K562 (cell line): ENCODE measurements around the gene MPDU1. TPM values are rescaled to one million over a fixed set of nuclear protein-coding genes. Genes with fewer than 3 reads are reported as not detected.

Source experiments
- ATF1 ChIP-seq, 2 experiments: fragments of 450-650 bp in 1 of 2; IDR thresholded peaks; 2 replicates each; pipeline ENCODE4 v1.6.1; 2016; ENCODE audit warnings: missing compliant biosample characterization in 1 of 2, missing genetic modification characterization in 1 of 2
- TOE1 ChIP-seq, 2 experiments: fragments of 450-650 bp in 1 of 2; sonication (generic) in 1 of 2; formaldehyde crosslinking in 1 of 2; IDR thresholded peaks; 2 replicates each; pipeline versions ENCODE4 v1.7.1 to v1.8.0; 2016 to 2022; ENCODE audit warnings: borderline replicate concordance in 2 of 2, mild to moderate bottlenecking in 2 of 2, antibody characterized with exemption in 1 of 2, inconsistent platforms in 1 of 2, low read depth in 1 of 2, missing genetic modification reagents in 1 of 2, moderate library complexity in 1 of 2
- polyA plus RNA-seq, 8 experiments: library from polyadenylated mRNA; depleted of rRNA in 4 of 8; stranded (reverse) in 5 of 8; unstranded in 3 of 8; fragments of >200 nt; fragmentation: Nextera tagmentation in 2 of 8; fragmentation: Illumina TruSeq in 1 of 8; extraction: Ambion mirVana in 2 of 8; extraction: Trizol in 1 of 8; gene quantifications; 2 replicates each; pipeline versions ENCODE4 v1.2.1 to v1.2.3, GENCODE V29; 2011 to 2014; ENCODE audit warnings: inconsistent platforms in 1 of 8, missing spikeins in 1 of 8
- total RNA-seq, 7 experiments: library from RNA; depleted of rRNA in 6 of 7; stranded (reverse); fragments of >200 nt in 6 of 7; fragmentation: Illumina TruSeq in 2 of 7; extraction: Trizol in 2 of 7; gene quantifications; 2 replicates each; pipeline versions ENCODE4 v1.2.1 to v1.2.3, GENCODE V29; 2011 to 2021; ENCODE audit warnings: low replicate concordance in 1 of 7
- TF ChIP-seq, protein P1 (sequence below): fragments of 250-450 bp; sonication (Bioruptor Pico); IDR thresholded peaks from 2 replicates; pipeline ENCODE4 v1.4.0; 2020
- TF ChIP-seq, protein P2 (sequence below): conservative IDR thresholded peaks from 2 replicates; pipeline ENCODE4 v1.6.1; 2011; ENCODE audit warnings: low read depth, mild to moderate bottlenecking, low read length; ENCODE audit not compliant: control insufficient read depth
- TF ChIP-seq, protein P3 (sequence below), 2 experiments: fragments of 150-350 bp in 1 of 2; IDR thresholded peaks; 2 replicates each; pipeline ENCODE4 v1.6.1; 2012 to 2016; ENCODE audit warnings: low read depth in 2 of 2, low read length in 2 of 2, mild to moderate bottlenecking in 1 of 2, moderate library complexity in 1 of 2
- TF ChIP-seq, protein P4 (sequence below): sonication (generic); formaldehyde crosslinking; IDR thresholded peaks from 2 replicates; pipeline ENCODE4 v1.8.0; 2022; ENCODE audit warnings: missing genetic modification reagents, mild to moderate bottlenecking, moderate library complexity, borderline replicate concordance

Gene MPDU1
- total and polyA plus RNA-seq, 9 of the 15 experiments (the other 6 are each of a cell fraction or from before 2014, with no cell fraction given), result 4.9 to 179 (median 77.1) TPM

DNA sequence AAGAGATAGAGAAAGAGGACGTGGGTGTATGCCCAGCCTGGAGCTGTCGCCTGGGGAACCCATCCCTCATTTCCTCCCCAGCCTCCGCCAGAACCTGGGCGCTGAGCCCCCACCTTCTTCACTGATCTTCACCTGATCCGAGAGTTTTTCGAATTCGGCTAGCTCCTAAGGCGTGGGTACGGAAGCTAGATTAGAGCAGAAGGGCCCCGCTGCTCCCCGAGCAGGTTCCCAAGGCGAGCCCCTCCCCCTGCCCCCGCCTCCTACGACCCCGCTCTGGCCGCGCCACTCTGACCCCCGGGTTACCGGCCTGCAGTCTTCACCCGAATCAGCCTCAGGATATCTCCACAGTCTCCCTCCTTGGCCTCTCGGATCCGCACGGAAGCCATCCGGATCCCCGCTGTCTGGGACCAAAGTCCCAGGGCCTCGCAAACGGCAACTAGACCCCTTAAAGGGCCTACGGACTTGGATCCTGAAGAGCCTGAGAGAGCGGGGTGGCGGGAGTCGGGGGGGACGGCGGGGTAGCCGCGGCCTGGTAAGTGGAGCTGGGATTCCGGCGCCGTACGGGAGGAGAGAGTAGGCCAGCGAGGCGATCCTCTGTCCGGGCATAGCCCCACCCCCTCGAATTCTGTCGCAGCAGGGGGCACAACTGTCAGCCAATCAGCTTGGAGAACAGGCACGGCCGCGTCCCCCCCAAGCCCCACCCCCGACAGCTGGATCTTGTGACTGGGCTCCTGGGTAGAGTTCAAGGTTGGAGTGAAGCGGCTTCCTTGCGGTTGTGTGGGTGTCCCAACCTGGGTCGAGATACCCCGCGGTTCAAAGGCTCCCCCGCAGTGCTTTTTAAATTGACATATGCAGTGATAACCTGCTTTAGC lies 43.8 kb downstream of the MPDU1 start, which contains the start of gene SAT2 (continued):
- TF ChIP-seq, protein P1, sequence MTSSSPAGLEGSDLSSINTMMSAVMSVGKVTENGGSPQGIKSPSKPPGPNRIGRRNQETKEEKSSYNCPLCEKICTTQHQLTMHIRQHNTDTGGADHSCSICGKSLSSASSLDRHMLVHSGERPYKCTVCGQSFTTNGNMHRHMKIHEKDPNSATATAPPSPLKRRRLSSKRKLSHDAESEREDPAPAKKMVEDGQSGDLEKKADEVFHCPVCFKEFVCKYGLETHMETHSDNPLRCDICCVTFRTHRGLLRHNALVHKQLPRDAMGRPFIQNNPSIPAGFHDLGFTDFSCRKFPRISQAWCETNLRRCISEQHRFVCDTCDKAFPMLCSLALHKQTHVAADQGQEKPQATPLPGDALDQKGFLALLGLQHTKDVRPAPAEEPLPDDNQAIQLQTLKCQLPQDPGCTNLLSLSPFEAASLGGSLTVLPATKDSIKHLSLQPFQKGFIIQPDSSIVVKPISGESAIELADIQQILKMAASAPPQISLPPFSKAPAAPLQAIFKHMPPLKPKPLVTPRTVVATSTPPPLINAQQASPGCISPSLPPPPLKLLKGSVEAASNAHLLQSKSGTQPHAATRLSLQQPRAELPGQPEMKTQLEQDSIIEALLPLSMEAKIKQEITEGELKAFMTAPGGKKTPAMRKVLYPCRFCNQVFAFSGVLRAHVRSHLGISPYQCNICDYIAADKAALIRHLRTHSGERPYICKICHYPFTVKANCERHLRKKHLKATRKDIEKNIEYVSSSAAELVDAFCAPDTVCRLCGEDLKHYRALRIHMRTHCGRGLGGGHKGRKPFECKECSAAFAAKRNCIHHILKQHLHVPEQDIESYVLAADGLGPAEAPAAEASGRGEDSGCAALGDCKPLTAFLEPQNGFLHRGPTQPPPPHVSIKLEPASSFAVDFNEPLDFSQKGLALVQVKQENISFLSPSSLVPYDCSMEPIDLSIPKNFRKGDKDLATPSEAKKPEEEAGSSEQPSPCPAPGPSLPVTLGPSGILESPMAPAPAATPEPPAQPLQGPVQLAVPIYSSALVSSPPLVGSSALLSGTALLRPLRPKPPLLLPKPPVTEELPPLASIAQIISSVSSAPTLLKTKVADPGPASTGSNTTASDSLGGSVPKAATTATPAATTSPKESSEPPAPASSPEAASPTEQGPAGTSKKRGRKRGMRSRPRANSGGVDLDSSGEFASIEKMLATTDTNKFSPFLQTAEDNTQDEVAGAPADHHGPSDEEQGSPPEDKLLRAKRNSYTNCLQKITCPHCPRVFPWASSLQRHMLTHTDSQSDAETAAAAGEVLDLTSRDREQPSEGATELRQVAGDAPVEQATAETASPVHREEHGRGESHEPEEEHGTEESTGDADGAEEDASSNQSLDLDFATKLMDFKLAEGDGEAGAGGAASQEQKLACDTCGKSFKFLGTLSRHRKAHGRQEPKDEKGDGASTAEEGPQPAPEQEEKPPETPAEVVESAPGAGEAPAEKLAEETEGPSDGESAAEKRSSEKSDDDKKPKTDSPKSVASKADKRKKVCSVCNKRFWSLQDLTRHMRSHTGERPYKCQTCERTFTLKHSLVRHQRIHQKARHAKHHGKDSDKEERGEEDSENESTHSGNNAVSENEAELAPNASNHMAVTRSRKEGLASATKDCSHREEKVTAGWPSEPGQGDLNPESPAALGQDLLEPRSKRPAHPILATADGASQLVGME (CRISPR knock-in tag), result no peak
- TF ChIP-seq ATF1 (CRISPR knock-in tag; IDR thresholded peaks at IDR 0.05) (no peak), ATF1 (tag; IDR thresholded peaks at IDR 0.05) (0 out of 2 replicates have a peak, but pooled peaks have one; percentile 20), TOE1 (IDR thresholded peaks at IDR 0.05; ENCODE audit: borderline replicate concordance) (peak; percentile 80; the same call in 1 of the 2 replicates), TOE1 (CRISPR knock-in tag; IDR thresholded peaks at IDR 0.05; ENCODE audit: borderline replicate concordance, low read depth) (no peak)
- TF ChIP-seq, protein P2, sequence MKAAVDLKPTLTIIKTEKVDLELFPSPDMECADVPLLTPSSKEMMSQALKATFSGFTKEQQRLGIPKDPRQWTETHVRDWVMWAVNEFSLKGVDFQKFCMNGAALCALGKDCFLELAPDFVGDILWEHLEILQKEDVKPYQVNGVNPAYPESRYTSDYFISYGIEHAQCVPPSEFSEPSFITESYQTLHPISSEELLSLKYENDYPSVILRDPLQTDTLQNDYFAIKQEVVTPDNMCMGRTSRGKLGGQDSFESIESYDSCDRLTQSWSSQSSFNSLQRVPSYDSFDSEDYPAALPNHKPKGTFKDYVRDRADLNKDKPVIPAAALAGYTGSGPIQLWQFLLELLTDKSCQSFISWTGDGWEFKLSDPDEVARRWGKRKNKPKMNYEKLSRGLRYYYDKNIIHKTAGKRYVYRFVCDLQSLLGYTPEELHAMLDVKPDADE, result 0 out of 2 replicates have a peak, but pooled peaks have one; percentile 20
- TF ChIP-seq, protein P3, sequence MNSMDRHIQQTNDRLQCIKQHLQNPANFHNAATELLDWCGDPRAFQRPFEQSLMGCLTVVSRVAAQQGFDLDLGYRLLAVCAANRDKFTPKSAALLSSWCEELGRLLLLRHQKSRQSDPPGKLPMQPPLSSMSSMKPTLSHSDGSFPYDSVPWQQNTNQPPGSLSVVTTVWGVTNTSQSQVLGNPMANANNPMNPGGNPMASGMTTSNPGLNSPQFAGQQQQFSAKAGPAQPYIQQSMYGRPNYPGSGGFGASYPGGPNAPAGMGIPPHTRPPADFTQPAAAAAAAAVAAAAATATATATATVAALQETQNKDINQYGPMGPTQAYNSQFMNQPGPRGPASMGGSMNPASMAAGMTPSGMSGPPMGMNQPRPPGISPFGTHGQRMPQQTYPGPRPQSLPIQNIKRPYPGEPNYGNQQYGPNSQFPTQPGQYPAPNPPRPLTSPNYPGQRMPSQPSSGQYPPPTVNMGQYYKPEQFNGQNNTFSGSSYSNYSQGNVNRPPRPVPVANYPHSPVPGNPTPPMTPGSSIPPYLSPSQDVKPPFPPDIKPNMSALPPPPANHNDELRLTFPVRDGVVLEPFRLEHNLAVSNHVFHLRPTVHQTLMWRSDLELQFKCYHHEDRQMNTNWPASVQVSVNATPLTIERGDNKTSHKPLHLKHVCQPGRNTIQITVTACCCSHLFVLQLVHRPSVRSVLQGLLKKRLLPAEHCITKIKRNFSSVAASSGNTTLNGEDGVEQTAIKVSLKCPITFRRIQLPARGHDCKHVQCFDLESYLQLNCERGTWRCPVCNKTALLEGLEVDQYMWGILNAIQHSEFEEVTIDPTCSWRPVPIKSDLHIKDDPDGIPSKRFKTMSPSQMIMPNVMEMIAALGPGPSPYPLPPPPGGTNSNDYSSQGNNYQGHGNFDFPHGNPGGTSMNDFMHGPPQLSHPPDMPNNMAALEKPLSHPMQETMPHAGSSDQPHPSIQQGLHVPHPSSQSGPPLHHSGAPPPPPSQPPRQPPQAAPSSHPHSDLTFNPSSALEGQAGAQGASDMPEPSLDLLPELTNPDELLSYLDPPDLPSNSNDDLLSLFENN (IDR thresholded peaks at IDR 0.05; ENCODE audit: low read depth in 2 of 2, low read length in 2 of 2), result 0 out of 4 replicates have a peak, but pooled peaks of 1 of the 2 experiments have one; percentile 27
- TF ChIP-seq, protein P4, sequence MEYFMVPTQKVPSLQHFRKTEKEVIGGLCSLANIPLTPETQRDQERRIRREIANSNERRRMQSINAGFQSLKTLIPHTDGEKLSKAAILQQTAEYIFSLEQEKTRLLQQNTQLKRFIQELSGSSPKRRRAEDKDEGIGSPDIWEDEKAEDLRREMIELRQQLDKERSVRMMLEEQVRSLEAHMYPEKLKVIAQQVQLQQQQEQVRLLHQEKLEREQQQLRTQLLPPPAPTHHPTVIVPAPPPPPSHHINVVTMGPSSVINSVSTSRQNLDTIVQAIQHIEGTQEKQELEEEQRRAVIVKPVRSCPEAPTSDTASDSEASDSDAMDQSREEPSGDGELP, result peak; percentile 95
